Ammon's horn (tissue), 1 donor: ENCODE measurements around the gene CUL9.
"Not testable (repeated sequence)": the region's sequence is repeated elsewhere in the genome, so short reads cannot be mapped to it uniquely, and the experiment has no call there.

Experiments
- DNase-seq: peaks from one replicate; pipeline ENCODE4 v3.0.0-alpha.2; 2016; ENCODE audit warnings: low spot score

Gene CUL9

DNA sequence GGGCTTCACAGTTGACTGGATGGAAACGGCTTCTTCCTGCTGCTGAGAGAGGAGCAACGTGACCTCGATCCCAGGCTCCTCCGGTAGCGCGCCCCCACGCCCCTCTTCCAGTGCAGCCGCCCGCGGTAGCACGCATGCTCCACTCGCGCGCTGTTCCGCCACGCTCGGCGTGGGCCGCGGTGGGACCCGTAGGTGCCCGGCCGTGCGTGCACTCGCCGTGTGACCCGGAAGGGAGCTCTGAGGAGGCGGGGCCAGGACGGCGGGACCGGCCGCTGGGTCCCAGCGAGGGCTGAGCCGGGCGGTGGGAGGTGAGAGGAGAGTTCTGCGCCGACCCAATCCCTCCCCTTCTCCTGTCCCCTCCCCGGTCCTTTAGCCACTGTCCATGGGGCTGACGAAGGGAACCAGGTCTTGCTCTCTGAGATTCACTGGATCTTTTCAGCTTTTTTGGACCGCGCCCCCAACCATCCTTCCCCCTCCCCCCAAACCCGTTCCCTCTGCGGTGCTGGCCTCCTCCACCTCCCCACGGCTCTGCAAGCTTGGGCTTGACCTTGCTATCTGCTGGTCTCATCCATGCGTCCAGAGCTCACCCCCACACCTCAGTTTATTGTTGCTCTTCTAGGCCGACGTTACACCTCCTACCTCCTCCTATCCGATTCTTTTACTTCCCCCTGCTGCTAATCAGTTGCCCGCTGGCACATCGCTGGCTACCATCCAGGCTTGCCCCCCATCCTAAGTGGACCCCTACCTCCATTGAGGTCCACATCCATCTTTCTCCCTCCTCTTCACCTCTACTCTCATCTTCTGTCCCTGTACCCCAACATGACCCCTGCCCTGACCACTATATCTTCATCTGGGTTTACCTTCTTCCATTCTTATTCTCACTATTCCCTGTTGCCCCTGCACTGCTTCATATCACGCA is at the start of gene CUL9:
Gene CUL9 (plus strand): TSS at position 255 of the 919 bp plus-strand sequence. CDS start 2,115 bp downstream, outside the sequence.
- DNase-seq: peak; percentile 89

DNA sequence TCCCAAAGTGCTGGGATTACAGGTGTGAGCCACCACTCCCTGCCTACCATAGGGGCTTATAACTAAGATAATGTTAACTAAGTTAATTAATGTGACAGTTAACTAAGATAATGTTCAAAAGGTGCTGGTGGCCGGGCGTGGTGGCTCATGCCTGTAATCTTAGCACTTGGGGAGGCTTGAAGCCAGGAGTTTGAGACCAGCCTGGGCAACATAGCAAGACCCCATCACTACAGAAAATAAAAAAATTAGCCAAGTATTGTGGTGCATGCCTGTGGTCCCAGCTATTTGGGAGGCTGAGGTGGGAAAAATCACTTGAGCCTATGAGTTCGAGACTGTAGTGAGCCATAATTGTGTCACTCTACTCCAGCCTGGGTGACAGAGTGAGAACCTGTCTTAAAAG is 43.7 kb upstream of the CUL9 start:
- DNase-seq: no peak

DNA sequence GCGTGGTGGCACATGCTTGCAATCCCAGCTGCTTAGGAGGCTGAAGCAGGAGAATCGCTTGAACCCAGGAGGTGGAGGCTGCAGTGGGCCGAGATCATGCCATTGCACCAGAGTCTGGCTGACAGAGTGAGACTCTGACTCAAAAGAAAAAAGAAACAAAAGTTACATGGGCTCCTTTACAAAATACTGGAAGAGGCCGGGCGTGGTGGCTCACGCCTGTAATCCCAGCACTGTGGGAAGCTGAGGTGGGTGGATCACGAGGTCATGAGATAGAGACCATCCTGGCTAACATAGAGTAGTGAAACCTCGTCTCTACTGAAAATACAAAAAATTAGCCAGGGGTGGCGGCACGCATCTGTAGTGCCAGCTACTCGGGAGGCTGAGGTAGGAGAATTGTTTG is 42.0 kb upstream of the CUL9 start:
- not testable (repeated sequence) for DNase-seq

DNA sequence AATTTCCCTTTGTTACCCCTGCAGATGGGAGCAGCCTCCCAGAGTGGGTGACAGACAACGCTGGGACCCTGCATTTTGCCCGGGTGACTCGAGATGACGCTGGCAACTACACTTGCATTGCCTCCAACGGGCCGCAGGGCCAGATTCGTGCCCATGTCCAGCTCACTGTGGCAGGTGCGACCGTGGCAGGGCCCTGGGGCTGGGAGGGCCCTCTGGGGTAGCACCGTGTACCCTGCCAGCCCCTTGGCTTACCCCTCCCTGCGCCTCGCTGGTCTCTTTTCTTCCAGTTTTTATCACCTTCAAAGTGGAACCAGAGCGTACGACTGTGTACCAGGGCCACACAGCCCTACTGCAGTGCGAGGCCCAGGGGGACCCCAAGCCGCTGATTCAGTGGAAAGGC is 40.4 kb upstream of the CUL9 start:
- no peak for DNase-seq

DNA sequence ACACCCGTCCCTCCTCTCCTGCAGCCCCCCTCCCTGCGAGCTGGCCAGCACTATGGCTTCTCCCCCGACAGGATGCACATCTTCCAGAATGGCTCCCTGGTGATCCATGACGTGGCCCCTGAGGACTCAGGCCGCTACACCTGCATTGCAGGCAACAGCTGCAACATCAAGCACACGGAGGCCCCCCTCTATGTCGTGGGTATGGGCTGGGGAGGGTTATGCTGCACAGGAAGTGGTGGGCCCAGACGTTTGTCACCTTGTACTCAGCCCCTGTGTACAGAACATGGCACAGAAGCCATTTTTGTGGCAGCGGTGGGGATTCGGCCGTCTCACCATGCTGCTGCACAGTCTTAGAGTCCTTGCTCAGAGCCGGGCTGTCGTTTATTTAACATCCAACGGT is 39.9 kb upstream of the CUL9 start:
- no peak for DNase-seq

DNA sequence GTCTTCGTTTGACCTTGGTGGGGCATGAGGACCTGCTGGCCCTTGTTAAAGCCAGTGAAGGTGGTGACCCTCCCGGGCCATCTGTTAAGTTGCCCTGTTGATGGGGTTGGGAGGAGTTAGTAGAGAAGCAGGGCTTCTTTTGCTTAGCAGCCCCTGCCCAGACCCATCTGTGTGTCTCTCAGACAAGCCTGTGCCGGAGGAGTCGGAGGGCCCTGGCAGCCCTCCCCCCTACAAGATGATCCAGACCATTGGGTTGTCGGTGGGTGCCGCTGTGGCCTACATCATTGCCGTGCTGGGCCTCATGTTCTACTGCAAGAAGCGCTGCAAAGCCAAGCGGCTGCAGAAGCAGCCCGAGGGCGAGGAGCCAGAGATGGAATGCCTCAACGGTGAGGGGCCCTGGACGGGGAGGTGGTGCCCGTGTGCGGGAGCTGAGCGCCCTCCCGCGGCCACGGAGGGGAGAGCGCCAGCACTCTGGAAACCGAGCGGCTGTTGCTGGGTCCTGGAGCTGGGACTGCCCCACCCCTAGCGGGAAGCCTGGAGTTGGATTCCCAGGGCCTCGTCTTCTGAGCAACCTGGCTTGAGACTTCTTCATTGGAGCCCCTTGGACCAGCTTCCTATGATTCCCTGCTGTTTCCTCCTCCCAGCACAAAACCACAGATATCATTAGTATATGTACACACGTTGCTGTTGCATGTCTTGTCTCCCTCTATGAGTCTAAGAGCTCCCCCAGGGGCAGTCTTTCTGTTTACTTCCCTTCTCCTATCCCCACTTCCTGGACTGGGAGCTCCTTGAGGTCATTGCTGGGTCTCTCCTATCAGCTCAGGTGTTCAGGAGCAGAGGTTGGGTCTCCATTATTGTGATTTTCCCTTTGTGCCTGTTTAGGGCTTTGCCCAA is 38.5 kb upstream of the CUL9 start:
- DNase-seq: peak; percentile 89

DNA sequence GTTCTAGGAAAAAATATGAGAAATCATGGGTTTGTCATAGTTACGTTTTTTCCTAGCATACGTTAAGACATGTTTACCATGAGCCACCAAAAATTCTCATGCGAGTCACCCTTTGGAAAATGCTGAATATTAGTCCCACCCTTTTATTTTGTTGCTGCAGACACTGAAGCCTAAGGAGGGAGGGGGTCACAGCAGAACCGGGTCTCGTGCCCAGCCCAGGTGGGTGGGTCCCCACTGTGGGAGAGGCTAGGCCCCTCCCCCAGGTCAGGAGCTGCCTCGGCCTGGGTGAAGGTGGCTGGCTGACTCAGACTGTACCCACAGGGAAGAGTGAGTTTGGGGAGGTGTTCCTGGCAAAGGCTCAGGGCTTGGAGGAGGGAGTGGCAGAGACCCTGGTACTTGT is 37.1 kb upstream of the CUL9 start:
- DNase-seq: no peak

DNA sequence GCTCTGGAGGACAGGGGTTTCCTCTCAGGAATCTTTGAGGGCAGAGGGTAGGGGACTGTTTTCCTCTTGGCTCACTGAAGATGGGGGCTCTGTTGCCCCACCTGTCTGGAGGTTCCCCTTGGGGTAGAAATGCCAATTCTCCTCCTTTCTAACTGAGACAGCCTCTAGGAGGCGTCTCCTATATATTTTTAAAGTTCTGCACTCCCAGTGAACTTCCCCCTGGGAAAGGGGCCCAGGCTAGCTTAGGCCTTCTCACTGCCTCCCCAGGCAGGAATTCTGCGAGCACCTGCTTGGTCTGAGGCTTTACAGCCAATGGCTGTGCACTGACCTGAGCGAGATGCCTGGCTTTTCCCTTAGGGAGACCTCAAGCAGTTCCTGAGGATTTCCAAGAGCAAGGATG is 35.7 kb upstream of the CUL9 start:
- DNase-seq: no peak

DNA sequence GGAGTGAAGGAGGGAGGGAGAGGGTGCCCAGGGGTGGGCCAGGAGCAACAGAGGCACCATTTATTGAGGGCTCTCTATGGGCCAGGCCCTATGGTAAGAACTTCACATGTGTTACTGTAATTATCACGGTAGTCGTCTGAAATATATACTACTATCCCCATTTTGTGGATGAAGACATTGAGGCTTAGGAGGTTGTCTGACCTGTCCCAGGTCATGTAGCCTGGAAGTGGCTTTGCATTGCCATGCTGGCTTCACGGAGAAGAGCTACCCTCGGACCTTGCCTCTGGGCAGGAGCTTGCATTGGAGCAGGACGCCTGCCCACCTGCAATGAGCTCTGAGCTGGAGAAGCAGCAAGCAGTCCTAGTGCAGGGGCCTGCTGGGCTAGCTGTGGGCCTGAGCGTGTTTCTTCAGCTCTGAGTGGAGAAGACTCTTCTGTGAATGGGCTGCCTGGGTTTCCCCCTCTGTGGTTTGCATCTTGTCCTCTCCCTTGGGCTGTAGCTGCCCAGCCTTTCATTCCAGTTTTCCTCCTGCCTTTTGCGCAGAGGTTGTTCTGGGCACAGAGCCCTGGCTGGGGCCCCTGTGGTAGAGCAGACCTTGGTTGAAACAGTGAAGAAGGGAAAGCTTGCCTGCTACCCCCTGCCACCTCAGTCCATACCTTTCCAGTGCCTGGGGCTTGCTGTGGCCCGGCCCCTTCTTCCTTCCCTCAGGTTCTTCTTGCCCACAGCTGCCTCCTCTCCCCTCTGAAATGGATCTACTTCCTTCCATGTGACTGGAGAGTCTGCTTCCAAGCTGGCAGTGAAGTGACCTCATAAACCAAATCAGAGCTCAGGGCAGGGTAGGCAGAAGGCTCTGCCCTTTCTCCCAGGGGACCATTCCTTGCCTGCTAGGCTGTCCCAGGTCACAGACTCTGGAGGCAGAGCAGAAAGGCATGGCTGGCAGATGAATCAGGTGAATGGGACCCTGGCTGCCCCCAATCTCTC is 35.0 kb upstream of the CUL9 start:
- DNase-seq: no peak

DNA sequence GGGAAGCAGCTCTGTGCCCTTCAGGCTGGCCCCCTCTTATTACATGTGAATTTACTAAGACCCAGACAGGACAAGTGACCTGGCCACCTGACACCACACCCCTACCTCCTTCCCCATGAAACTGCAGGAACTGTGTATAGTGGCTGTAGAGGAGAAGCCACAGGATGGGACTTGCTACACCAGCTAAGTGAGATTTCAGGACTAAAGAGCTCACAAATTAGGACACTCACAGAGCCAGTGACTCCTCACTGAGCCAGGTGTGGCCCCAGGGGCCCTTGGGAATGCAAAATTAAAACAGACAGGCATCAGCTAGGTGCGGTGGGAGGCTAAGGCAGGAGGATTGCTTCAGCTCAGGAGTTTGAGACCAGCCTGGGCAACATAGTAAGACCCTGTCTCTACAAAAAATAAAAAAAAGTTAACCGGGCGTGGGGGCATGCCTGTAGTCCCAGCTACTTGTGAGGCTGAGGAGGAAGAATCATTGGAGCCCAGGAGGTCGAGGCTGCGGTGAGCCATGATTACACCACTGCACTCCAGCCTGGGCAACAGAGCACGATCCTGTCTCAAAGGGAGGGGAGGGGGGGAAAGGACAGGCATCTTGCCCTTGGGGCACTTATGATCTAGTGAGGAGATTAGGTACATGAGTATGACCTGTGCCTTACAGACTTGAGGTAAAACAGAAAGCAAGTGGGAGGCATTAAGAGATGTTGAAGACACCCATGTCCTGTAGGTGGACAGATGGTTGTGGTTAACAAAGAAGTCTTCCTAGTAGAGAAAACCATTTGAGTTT is 34.1 kb upstream of the CUL9 start:
- no peak for DNase-seq

DNA sequence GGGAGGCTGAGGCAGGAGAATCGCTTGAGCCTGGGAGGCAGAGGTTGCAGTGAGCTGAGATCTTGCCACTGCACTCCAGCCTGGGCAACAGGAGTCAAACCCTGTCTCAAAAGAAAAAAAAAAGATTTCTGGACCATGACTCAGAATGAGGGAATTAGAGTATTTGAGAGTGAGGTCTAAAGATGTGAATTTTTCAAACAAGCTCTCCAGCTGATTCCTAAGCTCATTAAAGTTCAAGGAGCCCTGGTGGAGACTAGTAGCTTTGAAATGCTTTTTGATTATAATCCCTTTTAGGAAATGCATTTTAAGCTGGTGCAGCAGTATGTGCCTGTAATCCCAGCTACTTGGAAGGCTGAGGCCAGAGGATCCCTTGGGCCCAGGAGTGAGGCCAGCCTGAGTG is 32.7 kb upstream of the CUL9 start:
- DNase-seq: no peak

DNA sequence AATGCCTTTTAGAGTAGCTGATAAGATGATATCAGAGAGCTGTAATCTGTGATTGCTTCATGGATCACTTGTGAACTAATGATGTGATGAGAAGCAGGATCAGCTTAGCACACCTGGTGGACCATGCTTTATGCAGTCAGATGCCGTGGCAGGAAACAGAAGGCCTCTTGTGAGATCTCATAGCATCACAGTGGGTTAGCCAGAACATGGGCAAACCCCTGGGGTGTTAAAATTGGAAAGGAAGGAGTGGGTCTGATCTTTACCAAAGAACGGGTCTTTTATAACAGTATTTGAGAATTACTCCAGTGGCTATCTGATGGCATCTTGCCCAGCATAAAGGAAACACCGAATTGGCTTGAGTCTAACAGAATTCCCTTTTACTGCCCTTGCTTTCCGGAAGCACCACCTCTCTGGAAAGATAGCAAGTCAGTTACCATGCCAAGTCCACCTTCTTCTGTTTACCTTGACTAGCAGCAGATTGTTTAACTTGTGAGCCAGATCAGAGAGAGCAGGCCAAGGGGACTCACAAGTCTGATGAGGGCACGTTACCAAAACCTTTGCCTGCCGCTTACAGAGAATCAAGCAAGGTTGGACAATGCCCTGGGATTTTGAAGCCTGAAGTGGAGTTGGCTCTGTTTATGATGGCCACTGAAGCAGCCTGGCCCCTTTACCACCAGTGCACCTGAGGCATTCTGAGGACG is 31.8 kb upstream of the CUL9 start:
- DNase-seq: no peak

DNA sequence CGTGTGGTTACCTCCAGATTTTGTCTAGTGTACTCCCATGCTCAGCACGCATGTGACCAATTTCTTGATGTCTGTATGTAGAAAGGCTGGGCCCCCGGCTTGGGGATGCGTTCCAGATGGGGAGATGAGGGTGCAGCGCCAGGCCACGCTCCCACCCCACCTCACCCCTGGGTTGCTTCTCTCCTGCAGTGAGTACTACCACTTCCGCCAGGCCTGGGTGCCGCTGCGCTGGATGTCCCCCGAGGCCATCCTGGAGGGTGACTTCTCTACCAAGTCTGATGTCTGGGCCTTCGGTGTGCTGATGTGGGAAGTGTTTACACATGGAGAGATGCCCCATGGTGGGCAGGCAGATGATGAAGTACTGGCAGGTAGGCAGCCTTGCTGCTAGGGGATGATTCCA is 22.4 kb upstream of the CUL9 start:
- no peak for DNase-seq

DNA sequence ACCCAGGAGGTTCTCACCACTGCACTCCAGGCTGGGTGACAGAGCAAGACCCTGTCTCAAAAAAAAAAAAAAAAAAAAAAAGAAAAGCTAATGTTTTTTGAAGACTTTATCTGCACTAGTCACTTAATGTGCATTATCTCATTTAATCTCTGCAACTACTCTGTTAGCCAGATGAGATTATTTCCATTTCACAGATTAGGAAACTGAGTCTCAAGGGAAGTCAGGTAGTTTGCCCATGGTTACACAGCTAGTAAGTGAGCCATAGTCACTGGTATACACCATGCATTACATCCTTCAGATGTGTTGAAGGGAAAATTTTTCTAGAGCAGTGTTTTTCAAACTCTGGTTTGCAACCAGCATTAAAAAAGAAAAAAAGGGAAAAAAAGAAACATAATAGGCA is 18.1 kb upstream of the CUL9 start:
- DNase-seq: no peak

DNA sequence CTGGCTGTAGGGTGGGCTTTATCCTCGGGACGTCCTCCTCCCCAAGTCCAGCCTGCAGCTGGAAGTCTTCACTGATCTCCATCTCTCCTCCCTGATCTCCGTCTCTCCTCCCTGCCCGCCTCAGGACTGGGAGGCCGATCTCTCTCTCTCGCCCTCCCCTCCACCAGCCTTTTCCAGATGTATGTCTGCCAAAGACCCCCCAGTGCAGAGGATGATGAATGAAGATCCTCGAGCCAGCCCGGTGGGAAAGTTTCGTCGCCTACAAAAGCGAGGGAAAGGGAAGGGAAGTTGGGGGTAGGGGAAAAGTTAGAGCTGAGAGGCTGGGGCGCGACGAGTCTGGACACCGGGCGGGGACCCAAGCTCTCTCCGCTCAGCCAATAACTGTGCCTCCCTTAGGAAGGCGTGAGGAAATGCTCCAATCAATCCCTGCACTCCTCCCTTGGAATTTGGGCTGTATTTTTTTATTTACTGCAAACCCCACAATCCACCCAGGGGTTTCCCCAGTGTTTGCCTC is 11.5 kb upstream of the CUL9 start:
- DNase-seq: peak; percentile 21

DNA sequence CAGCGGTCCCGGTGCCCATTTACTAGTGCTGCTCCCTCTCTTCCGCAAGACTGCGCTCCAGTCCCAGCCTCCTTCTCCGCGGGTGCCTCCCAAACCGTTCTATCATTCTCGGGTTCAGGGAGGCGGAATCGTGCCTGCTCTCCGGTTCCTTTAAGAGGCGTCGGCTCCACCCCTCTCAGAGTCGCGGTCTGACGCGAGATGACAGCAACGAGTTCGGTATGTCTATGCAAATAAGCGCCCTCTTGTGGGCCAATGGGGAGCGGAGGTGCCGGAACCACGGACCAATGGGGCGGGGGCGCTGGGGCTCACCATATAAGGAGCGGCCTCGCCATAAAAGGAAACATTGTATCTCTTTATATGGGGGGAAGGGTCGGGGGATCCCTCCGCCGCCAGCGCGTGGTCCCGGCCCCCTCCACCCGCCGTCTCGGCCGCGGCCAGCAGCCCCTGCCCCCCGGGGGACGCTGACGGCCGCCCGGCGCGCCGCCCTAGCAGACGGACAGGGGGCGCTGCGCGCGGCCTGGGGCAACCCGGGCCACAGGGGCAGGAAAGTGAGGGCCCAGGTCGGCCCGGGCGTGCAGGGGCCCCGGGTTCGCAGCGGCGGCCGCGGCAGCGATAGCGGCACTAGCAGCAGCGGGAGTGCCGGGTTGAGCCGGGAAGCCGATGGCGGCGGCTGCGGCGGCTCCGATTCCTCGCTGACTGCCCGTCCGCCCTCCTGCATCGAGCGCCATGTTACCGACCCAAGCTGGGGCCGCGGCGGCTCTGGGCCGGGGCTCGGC is 10.9 kb upstream of the CUL9 start, which contains the start of gene SRF:
Gene SRF (plus strand): TSS at position 339 of the 776 bp plus-strand sequence. CDS start 388 bp downstream, at position 727.
- peak; percentile 100 for DNase-seq

DNA sequence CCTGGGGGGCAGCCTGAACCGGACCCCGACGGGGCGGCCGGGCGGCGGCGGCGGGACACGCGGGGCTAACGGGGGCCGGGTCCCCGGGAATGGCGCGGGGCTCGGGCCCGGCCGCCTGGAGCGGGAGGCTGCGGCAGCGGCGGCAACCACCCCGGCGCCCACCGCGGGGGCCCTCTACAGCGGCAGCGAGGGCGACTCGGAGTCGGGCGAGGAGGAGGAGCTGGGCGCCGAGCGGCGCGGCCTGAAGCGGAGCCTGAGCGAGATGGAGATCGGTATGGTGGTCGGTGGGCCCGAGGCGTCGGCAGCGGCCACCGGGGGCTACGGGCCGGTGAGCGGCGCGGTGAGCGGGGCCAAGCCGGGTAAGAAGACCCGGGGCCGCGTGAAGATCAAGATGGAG is 10.3 kb upstream of the CUL9 start:
- DNase-seq: peak; percentile 26

DNA sequence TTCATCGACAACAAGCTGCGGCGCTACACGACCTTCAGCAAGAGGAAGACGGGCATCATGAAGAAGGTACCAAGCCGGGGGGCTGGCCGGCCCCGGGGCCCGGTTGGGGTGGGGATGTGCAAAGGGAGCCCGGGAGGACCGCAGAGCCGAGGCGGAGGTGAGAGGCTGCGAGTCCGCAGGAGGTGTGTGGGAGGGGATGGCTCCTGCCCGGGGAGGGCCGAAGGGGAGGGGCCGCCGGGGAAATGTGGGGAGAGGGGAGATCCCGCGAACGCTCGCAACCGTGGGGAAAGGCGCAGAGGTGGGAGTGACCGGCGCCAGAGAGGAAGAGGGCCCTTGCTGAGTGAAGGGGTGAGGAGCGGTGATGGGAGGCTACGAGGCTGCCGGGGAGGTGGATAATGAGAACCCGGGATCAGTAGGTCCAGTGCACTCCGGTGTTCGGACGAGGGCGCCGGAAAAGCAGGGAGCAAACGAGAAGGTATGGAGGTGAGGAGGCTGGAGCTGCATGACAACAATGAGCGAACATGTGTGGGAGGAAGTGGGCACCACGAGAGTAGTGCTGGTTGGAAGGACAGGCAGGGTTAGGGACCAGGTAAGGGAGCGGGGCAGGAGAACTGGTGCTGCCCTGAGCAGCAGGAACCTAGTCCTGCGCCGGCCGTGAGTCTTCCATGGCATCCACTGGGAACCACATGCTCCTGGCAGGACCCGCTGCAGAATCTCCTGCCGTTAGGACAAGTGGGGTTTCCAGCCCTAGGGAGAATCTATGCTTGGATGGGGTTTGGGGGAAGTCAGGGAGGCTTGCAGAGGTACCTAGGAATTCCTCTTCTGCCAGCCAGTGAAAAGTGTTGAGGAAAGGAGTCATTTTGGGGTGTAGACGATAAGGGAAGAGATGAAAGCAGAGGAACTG is 9.6 kb upstream of the CUL9 start:
- DNase-seq: peak; percentile 49
